Ovary (tissue), 3 donors: Measurements from ENCODE around the gene ITGA6.

Source experiments
- EP300 ChIP-seq: sonication (generic); formaldehyde crosslinking; IDR thresholded peaks from one replicate; pipeline ENCODE4 v1.6.1; 2017; ENCODE audit warnings: antibody characterized with exemption
- POLR2A ChIP-seq: fragments of 450-650 bp; IDR thresholded peaks from one replicate; pipeline ENCODE4 v1.6.1; 2017; ENCODE audit warnings: antibody characterized with exemption, mild to moderate bottlenecking, moderate library complexity
- TF ChIP-seq, protein P1 (sequence below), 3 donors: fragments of 450-650 bp in 2 of 3; fragments of 200-600 bp in 1 of 3; IDR thresholded peaks; one replicate each; pipeline versions ENCODE4 v1.5.1 to v1.8.0; 2016 to 2022; ENCODE audit warnings: antibody characterized with exemption in 3 of 3, mild to moderate bottlenecking in 1 of 3
- donor health status: DM: no; HTN: no; CAD: no.

- TF ChIP-seq POLR2A (no peak), EP300 (no peak)
- TF ChIP-seq, protein P1, sequence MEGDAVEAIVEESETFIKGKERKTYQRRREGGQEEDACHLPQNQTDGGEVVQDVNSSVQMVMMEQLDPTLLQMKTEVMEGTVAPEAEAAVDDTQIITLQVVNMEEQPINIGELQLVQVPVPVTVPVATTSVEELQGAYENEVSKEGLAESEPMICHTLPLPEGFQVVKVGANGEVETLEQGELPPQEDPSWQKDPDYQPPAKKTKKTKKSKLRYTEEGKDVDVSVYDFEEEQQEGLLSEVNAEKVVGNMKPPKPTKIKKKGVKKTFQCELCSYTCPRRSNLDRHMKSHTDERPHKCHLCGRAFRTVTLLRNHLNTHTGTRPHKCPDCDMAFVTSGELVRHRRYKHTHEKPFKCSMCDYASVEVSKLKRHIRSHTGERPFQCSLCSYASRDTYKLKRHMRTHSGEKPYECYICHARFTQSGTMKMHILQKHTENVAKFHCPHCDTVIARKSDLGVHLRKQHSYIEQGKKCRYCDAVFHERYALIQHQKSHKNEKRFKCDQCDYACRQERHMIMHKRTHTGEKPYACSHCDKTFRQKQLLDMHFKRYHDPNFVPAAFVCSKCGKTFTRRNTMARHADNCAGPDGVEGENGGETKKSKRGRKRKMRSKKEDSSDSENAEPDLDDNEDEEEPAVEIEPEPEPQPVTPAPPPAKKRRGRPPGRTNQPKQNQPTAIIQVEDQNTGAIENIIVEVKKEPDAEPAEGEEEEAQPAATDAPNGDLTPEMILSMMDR (IDR thresholded peaks at IDR 0.05) = no peak
These were observed 12.5 kb downstream of the ITGA6 start for GRCh38 chr2:172439911-172440310.
